Astrocyte of the spinal cord (primary cell): Measurements from ENCODE around the gene NCF4.

Source experiments
- DNase-seq: peaks from one replicate; pipeline ENCODE4 v3.0.0; 2011; ENCODE audit warnings: low read depth, low spot score
- H3K4me3 ChIP-seq: 2 replicates; pipeline ENCODE4 v1.5.1; 2011; ENCODE audit warnings: low read depth, mild to moderate bottlenecking, low read length, moderate library complexity
- in situ Hi-C: cut with HindIII; loops from 2 replicates; pipeline ENCODE4 v1.10.0; 2017; ENCODE audit warnings: low sequenced_read_pairs
- TF ChIP-seq, protein P1 (sequence below): IDR thresholded peaks from 2 replicates; pipeline ENCODE4 v1.5.1; 2012; ENCODE audit warnings: low read depth, mild to moderate bottlenecking, low read length, inconsistent platforms

The NCF4 gene

DNA sequence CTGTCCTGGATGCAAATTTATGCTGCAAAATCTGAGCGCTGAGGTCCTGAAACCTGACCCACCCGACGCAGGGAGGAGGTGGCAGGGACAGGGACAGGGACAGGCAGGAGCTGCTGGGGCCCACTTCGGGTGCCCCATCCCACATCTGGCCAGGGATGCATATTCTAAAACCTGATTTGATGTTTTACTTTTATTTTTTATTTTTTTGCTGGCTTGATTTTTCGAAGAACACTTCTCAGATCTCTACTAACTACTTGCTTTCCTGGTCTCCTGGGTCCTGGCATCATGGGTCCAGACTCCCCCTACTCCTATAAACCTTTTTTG, 43.3 kb upstream of the NCF4 start:
- no peak overlapping the region for H3K4me3 ChIP-seq
- no peak for DNase-seq
- TF ChIP-seq, protein P1, sequence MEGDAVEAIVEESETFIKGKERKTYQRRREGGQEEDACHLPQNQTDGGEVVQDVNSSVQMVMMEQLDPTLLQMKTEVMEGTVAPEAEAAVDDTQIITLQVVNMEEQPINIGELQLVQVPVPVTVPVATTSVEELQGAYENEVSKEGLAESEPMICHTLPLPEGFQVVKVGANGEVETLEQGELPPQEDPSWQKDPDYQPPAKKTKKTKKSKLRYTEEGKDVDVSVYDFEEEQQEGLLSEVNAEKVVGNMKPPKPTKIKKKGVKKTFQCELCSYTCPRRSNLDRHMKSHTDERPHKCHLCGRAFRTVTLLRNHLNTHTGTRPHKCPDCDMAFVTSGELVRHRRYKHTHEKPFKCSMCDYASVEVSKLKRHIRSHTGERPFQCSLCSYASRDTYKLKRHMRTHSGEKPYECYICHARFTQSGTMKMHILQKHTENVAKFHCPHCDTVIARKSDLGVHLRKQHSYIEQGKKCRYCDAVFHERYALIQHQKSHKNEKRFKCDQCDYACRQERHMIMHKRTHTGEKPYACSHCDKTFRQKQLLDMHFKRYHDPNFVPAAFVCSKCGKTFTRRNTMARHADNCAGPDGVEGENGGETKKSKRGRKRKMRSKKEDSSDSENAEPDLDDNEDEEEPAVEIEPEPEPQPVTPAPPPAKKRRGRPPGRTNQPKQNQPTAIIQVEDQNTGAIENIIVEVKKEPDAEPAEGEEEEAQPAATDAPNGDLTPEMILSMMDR = no peak
- in situ Hi-C loops = no loop called here

DNA sequence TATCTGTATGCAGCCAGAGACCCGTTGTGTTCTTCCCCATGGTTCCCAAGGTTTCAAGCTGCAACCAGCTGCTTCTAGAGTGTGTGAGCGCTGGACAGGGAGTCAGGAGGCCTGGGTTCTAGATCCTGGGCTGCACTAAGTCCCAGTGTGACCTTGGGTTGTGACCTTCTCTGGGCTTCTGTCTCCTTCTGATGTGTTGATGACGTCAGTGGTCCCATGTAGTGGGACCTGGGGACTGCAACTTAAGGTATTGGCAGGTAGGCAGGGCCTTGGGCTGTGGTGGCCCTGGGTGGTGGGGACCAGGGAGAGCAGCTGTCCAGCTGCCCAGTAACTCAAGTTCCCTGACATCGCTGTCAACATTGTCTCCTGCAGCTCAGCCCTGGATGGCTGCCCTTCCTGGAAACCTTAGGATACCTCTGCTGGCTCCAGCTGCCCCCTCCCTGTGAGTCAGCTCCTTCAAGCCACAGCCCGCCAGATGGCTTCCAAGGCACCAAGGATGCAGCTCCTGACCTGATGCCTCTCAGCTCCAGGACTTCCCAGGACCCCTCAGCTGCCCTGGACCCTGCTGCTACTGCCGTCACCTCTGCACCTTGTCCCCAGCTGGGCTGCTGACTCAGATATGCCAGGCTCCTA, 42.7 kb upstream of the NCF4 start:
- no peak overlapping the region for H3K4me3 ChIP-seq
- in situ Hi-C loops = no loop called here
- DNase-seq = no peak
- TF ChIP-seq, protein P1 = no peak

DNA sequence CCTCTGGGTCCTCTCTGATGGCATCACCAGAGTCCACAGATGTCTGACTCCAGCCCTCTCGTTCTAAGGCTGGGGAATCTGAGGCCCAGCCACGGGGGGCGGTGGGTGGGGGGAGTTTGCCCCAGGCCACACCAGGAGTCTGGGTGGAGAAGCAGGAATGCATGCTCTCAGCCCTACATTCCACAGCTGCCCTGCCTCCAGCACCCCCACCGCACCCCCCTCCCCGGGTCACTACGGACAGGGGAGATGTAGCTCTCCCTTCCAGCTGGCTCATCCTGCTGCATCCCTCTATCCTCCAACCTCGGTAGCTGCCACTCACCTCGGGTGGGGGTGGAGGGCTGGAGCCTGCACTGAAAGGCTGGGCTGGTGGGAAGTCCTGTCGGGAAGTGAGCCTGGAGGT, 41.7 kb upstream of the NCF4 start:
- in situ Hi-C loops = no loop called here
- TF ChIP-seq, protein P1 = no peak
- DNase-seq = no peak
- no peak overlapping the region for H3K4me3 ChIP-seq

DNA sequence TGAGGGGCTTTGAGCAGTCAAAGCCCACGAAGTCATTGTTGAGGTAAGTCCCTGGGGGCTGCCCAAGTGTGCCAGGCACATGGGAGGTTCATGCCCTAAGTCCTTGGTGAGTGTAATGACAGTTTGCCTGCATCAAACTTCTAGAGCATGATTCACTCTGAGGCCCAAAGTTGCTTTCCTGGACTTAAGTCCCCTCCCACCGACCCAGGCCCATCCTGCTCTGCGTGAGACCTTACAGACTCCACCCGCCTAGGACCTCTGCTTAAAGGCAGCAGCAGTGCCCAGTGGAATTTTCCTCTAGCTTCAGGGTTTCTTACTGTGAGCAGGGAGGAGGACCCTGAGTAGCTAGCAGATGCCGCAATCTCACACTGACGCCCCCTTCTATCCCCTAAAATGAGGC, 38.2 kb upstream of the NCF4 start:
- in situ Hi-C loops = no loop called here
- TF ChIP-seq, protein P1 = no peak
- no peak for DNase-seq
- H3K4me3 ChIP-seq = no peak overlapping the region

DNA sequence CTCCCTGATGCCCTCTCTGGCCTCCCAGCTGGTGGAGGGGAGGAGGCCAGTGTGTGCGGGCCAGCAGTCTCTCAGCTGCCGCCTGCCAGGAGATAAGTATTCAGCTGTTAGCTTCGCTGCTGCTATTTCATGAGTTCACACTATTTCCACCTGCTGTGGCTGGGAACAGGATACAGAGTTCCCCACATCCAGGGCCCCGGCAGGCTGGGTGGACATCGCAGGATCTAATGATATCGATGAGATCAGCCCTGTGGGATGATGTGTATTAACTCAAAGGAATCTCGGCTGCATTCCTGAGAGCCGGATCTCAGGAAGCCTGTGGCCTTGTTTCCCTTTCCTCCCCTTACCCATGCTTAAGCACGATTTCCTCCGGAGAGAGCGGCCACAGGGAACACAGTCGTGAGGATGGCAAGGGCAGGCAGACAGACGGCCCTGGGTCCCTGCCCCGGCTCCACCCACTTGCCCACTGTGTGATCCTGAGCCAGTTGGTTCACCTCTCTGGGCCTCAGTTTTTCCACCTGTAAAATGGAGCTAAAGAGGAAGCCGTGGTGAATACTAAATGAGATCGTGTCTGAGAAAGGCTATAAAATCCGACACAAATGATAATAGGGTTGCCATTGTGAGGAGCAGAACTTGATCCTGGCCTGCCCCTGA, 37.5 kb upstream of the NCF4 start:
- DNase-seq = no peak
- H3K4me3 ChIP-seq = no peak overlapping the region
- in situ Hi-C loops = no loop called here
- TF ChIP-seq, protein P1 = no peak

DNA sequence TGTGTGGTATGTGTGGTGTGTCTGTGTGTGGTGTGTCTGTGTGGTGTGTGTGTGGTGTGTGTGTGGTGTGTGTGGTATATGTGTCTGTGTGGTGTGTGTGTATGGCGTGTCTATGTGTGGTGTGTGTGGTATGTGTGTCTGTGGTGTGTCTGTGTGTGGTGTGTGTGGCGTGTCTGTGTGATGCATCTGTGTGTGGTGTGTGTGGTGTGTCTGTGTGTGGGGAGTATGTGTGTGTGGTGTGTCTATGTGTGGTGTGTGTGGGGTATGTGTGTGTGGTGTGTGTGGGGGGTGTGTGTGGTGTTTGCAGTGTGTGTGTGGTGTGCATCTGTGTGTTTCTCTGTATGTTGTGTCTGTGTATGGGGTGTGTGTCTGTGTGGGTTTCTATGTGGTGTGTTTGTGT, 36.2 kb upstream of the NCF4 start:
- in situ Hi-C loops = no loop called here
- TF ChIP-seq, protein P1 = no peak
- no peak overlapping the region for H3K4me3 ChIP-seq
- DNase-seq = no peak

DNA sequence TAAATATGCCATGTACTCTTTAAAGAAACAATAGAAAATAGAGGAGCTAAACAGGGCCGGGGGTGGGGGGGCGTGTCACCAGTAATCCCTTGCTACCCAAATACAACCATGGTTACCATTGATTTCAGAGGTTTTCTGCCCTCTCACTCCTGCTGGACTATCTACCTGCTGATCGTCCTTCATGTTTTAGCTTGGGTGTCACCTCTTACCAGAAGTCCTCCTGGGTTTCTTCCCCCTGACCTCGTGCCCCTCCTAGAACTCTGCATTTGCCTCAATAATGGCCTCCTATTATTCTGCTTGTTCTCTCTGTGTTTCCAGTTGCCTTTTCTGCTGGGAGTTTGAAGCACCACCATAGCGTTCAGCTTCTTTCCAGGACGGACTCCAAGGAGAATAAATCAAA, 34.5 kb upstream of the NCF4 start:
- TF ChIP-seq, protein P1 = no peak
- in situ Hi-C loops = no loop called here
- no peak overlapping the region for H3K4me3 ChIP-seq
- DNase-seq = no peak
